ENCODE data around the gene EDRF1.

DNA sequence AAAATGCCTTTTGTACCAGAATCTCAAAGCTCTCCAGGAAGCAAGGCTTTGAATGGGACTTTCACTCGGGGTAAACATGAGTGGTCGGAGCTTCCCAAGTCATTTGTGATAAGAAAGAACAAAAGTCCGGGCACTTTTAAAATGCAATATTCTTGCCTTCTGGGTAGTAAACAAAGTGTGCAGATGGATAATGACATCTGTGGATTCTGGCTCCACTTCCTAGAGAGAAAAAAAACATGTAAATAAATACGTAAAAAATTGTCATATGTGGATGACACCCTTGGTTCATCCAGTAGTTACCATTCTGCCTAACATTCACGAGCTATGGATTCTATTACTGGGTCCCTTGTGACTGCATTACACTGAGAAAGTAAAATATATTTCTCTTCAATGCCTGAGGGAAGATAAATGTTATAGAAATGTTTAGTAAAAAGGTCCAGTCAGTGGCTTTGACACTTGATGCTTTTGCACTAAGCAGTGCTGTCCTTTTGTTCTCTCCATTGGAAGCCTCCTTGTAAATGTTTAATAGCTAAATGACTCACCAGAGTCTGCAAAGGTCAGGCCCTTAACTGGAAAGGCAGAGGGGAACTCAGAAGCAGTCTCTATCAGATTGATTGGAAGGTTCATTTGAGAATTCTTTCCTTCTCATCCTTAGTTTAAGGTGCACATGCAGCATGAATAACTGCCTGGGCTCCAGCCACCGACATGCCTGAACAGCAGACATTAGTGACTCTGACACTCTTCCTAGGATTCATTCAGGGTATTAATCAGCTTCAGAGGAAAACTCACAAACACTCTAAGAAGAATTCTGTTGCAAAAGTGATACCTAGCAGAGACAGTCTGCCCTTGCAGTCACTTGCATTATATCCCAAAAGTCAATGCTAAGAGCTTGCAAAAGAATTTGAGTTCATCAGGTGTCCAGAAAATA, 11.7 kb upstream of the EDRF1 start:
- TF ChIP-seq, protein P1, sequence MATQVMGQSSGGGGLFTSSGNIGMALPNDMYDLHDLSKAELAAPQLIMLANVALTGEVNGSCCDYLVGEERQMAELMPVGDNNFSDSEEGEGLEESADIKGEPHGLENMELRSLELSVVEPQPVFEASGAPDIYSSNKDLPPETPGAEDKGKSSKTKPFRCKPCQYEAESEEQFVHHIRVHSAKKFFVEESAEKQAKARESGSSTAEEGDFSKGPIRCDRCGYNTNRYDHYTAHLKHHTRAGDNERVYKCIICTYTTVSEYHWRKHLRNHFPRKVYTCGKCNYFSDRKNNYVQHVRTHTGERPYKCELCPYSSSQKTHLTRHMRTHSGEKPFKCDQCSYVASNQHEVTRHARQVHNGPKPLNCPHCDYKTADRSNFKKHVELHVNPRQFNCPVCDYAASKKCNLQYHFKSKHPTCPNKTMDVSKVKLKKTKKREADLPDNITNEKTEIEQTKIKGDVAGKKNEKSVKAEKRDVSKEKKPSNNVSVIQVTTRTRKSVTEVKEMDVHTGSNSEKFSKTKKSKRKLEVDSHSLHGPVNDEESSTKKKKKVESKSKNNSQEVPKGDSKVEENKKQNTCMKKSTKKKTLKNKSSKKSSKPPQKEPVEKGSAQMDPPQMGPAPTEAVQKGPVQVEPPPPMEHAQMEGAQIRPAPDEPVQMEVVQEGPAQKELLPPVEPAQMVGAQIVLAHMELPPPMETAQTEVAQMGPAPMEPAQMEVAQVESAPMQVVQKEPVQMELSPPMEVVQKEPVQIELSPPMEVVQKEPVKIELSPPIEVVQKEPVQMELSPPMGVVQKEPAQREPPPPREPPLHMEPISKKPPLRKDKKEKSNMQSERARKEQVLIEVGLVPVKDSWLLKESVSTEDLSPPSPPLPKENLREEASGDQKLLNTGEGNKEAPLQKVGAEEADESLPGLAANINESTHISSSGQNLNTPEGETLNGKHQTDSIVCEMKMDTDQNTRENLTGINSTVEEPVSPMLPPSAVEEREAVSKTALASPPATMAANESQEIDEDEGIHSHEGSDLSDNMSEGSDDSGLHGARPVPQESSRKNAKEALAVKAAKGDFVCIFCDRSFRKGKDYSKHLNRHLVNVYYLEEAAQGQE (IDR thresholded peaks at IDR 0.05): no peak
- TF ChIP-seq, protein P2, sequence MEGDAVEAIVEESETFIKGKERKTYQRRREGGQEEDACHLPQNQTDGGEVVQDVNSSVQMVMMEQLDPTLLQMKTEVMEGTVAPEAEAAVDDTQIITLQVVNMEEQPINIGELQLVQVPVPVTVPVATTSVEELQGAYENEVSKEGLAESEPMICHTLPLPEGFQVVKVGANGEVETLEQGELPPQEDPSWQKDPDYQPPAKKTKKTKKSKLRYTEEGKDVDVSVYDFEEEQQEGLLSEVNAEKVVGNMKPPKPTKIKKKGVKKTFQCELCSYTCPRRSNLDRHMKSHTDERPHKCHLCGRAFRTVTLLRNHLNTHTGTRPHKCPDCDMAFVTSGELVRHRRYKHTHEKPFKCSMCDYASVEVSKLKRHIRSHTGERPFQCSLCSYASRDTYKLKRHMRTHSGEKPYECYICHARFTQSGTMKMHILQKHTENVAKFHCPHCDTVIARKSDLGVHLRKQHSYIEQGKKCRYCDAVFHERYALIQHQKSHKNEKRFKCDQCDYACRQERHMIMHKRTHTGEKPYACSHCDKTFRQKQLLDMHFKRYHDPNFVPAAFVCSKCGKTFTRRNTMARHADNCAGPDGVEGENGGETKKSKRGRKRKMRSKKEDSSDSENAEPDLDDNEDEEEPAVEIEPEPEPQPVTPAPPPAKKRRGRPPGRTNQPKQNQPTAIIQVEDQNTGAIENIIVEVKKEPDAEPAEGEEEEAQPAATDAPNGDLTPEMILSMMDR (IDR thresholded peaks at IDR 0.05): no peak
- TF ChIP-seq ZSCAN20 (CRISPR knock-in tag; IDR thresholded peaks at IDR 0.05) (no peak), RFX5 (IDR thresholded peaks at IDR 0.05) (no peak), EP300 (IDR thresholded peaks at IDR 0.05) (no peak)

Measured in A549 (cell line).